Activated CD8-positive, alpha-beta T cell treated with anti-CD3 and anti-CD28 coated beads for 36 hours (primary cell): ENCODE data around the gene GOLGA6L10. TPM values are rescaled to one million over a fixed set of nuclear protein-coding genes. Genes with fewer than 3 reads are reported as not detected.

Source experiments
- ATAC-seq: fragments of 200-7000 bp; cut with Tn5 transposase; one replicate; pipeline ENCODE4 v1.10.0; 2021; ENCODE audit warnings: mild to moderate bottlenecking, moderate library complexity
- CTCF ChIA-PET: fragments of 350-600 bp; sonication (Branson Sonifier 250); formaldehyde crosslinking; loops from one replicate; lab custom pipeline; 2021; ENCODE audit warnings: antibody characterized with exemption; lab: Charles Lee
- POLR2A ChIA-PET: fragments of 350-600 bp; sonication (Branson Sonifier 250); formaldehyde crosslinking; loops from one replicate; lab custom pipeline; 2021; ENCODE audit warnings: antibody characterized with exemption; lab: Charles Lee
- DNase-seq: peaks from one replicate; pipeline ENCODE4 v3.0.0-alpha.2; 2020
- H3K27ac Mint-ChIP-seq: one replicate; pipeline ENCODE4 v1.8.0; 2021; ENCODE audit warnings: mild to moderate bottlenecking, mixed read lengths
- H3K27me3 Mint-ChIP-seq: one replicate; pipeline ENCODE4 v1.8.0; 2021; ENCODE audit warnings: mixed read lengths
- H3K36me3 Mint-ChIP-seq: one replicate; pipeline ENCODE4 v1.8.0; 2021; ENCODE audit warnings: low read depth, mixed read lengths
- H3K4me1 Mint-ChIP-seq: one replicate; pipeline ENCODE4 v1.8.0; 2021; ENCODE audit warnings: low read depth, mixed read lengths
- H3K4me3 Mint-ChIP-seq: one replicate; pipeline ENCODE4 v1.8.0; 2021; ENCODE audit warnings: mild to moderate bottlenecking, moderate library complexity, mixed read lengths
- H3K9me3 Mint-ChIP-seq: one replicate; pipeline ENCODE4 v1.8.0; 2021; ENCODE audit warnings: mixed read lengths
- CTCF ChIP-seq: fragments of 200-600 bp; IDR thresholded peaks from one replicate; pipeline ENCODE4 v1.8.0; 2022; ENCODE audit warnings: antibody characterized with exemption, mild to moderate bottlenecking
- intact Hi-C: fragments of 100-400 bp; cut with micrococcal nuclease; formaldehyde crosslinking; loops from one replicate; pipeline ENCODE4 v1.10.0; 2022
- total RNA-seq, 2 experiments: library from RNA; stranded (reverse); gene quantifications; one replicate each; pipeline ENCODE4 v1.2.3, GENCODE V29; 2021

The GOLGA6L10 gene
- total RNA-seq, 2 experiments from 2014 or later = 2.5 to 3.0 TPM

DNA sequence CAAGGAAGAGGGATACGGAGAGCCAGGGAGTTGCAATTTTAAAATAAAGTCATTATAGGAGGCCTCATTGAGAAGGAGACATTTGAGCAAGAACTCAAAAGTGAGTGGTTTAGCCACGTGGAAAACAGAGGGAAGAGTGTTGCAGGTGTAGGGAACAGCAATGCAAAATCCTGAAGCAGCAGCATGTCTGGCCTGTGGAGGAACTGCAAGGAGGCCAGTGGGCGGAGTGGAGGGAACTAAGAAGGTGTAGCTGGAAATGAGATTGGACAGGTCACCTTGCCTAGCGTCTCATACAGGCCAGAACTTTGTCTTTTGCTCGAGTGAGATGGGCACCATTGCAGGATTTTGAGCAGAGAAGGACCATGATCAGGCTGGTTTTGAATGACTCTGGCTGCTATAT lies 51.7 kb downstream of the GOLGA6L10 start:
- peaks cover 9% of the 10 kb centered on the region for H3K4me1 Mint-ChIP-seq
- ChIA-PET POLR2A (no interaction called here), CTCF (no interaction called here)
- H3K9me3 Mint-ChIP-seq = no peaks in the 10 kb centered on the region
- no peak overlapping the region for H3K27ac Mint-ChIP-seq
- no peak for TF ChIP-seq CTCF
- intact Hi-C loops = no loop called here
- DNase-seq (no peak), ATAC-seq (no peak)
- H3K27me3 Mint-ChIP-seq = no peaks in the 10 kb centered on the region
- H3K4me3 Mint-ChIP-seq = no peak overlapping the region
- no peaks in the 10 kb centered on the region for H3K36me3 Mint-ChIP-seq

- H3K36me3 Mint-ChIP-seq = no peaks in the 10 kb centered on the region
- DNase-seq (no peak), ATAC-seq (no peak)
- no peak overlapping the region for H3K27ac Mint-ChIP-seq
- no peak for TF ChIP-seq CTCF
- peaks cover 8% of the 10 kb centered on the region for H3K9me3 Mint-ChIP-seq
- POLR2A ChIA-PET = no interaction called here
- no peak overlapping the region for H3K4me3 Mint-ChIP-seq
- CTCF ChIA-PET = no interaction called here
- peaks cover 12% of the 10 kb centered on the region for H3K4me1 Mint-ChIP-seq
- intact Hi-C loops = no loop called here
- H3K27me3 Mint-ChIP-seq = no peaks in the 10 kb centered on the region
Measured at GRCh38 chr15:82294061-82294690, 55.1 kb downstream of the GOLGA6L10 start.

DNA sequence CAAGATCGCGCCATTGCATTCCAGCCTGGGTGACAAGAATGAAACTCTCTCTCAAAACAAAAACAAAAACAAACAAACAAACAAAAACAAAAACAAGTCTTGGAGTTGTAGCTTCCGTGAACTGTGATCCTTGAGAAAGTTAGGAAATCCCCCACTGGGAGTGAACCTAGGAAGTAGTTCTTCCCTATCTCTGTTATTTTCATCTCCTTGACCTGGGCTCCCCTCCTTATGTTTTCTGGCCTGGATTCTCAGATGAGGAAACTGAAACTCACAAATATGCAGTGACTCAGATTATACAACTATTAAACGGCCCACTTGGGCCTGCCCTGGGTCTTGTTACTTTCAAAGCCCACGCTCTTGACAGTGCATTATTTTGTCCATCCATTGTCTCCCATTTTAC lies 57.0 kb downstream of the GOLGA6L10 start:
- CTCF ChIA-PET = interaction anchor here (0.6 kb wide), 1 partner anchor 1290 kb away, joined by 3 read pairs; no protein-coding TSS in a partner anchor
- Mint-ChIP-seq H3K27me3 (no peaks in the 10 kb centered on the region), H3K36me3 (no peaks in the 10 kb centered on the region), H3K4me1 (peaks cover 7% of the 10 kb centered on the region), H3K9me3 (peaks cover 18% of the 10 kb centered on the region), H3K4me3 (no peak overlapping the region), H3K27ac (no peak overlapping the region)
- POLR2A ChIA-PET = no interaction called here
- DNase-seq = no peak
- intact Hi-C loops = no loop called here
- TF ChIP-seq CTCF = no peak
- ATAC-seq = no peak

Other genes with a start within 250 kb of the GOLGA6L10 start
- 10 to 100 TPM; 23.7 to 25.6 TPM for gene EFL1, start 86.7 kb downstream of the GOLGA6L10 start, total RNA-seq
- 1 to 10 TPM; 1.1 to 2.8 TPM for gene SAXO2, start 86.7 kb downstream of the GOLGA6L10 start, total RNA-seq
- 1 to 10 TPM; 3.8 to 3.9 TPM for gene GOLGA6L9, start 80.3 kb upstream of the GOLGA6L10 start, total RNA-seq
- gene RPS17, start 191.0 kb upstream of the GOLGA6L10 start, total RNA-seq = 1,000 to 10,000 TPM; 3,057 to 3,069 TPM